ENCODE measurements around the gene DVL1. TPM values are rescaled to one million over a fixed set of nuclear protein-coding genes. Genes with fewer than 3 reads are reported as not detected.

The DVL1 gene
- total RNA-seq, 1 experiment from 2014 or later, result 91.4 TPM

DNA sequence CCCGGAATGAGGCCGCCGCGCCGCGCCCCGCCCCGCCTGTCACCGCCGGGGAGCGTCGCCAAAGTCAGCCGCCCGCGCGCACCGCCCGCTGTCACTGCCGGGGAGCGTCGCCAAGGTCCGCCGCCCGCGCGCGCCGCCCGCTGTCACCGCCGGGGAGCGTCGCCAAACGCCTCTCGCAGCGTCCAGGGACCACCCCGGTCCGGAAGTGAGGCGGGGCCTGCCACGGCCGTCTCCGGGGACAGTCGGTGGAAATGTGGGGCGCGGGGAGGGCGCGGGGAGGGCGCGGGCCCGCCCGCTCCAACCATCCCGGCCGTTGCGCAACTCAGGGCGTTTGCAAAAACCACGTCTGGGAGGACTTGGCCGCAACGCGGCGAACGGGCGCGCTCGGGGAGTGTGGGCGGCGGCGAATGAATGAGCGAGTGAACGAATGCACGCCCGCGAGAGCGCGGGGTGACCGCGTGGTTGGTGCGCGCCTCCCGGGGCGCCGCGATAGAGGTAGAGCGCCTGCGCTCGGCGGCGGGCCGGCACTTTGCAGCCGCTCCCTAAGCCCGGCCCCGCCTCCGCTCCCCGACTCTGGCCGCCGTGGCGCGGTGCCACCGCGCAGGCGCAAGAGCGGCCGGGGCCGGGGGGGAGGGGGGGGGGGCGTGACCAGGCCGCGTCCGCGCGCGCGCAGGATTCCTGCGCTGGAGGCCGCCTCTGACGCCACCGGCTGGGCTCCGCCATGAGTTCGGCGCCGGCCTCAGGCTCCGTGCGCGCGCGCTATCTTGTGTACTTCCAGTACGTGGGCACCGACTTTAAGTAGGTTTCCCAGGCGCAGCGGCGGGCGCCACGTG lies 41.1 kb downstream of the DVL1 start, which contains the start of the genes ACAP3 and PUSL1 (continued):
- TF ChIP-seq, protein P1, sequence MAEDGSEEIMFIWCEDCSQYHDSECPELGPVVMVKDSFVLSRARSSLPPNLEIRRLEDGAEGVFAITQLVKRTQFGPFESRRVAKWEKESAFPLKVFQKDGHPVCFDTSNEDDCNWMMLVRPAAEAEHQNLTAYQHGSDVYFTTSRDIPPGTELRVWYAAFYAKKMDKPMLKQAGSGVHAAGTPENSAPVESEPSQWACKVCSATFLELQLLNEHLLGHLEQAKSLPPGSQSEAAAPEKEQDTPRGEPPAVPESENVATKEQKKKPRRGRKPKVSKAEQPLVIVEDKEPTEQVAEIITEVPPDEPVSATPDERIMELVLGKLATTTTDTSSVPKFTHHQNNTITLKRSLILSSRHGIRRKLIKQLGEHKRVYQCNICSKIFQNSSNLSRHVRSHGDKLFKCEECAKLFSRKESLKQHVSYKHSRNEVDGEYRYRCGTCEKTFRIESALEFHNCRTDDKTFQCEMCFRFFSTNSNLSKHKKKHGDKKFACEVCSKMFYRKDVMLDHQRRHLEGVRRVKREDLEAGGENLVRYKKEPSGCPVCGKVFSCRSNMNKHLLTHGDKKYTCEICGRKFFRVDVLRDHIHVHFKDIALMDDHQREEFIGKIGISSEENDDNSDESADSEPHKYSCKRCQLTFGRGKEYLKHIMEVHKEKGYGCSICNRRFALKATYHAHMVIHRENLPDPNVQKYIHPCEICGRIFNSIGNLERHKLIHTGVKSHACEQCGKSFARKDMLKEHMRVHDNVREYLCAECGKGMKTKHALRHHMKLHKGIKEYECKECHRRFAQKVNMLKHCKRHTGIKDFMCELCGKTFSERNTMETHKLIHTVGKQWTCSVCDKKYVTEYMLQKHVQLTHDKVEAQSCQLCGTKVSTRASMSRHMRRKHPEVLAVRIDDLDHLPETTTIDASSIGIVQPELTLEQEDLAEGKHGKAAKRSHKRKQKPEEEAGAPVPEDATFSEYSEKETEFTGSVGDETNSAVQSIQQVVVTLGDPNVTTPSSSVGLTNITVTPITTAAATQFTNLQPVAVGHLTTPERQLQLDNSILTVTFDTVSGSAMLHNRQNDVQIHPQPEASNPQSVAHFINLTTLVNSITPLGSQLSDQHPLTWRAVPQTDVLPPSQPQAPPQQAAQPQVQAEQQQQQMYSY (CRISPR knock-in tag; IDR thresholded peaks at IDR 0.05), result no peak
- TF ChIP-seq, protein P2, sequence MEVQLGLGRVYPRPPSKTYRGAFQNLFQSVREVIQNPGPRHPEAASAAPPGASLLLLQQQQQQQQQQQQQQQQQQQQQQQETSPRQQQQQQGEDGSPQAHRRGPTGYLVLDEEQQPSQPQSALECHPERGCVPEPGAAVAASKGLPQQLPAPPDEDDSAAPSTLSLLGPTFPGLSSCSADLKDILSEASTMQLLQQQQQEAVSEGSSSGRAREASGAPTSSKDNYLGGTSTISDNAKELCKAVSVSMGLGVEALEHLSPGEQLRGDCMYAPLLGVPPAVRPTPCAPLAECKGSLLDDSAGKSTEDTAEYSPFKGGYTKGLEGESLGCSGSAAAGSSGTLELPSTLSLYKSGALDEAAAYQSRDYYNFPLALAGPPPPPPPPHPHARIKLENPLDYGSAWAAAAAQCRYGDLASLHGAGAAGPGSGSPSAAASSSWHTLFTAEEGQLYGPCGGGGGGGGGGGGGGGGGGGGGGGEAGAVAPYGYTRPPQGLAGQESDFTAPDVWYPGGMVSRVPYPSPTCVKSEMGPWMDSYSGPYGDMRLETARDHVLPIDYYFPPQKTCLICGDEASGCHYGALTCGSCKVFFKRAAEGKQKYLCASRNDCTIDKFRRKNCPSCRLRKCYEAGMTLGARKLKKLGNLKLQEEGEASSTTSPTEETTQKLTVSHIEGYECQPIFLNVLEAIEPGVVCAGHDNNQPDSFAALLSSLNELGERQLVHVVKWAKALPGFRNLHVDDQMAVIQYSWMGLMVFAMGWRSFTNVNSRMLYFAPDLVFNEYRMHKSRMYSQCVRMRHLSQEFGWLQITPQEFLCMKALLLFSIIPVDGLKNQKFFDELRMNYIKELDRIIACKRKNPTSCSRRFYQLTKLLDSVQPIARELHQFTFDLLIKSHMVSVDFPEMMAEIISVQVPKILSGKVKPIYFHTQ (CRISPR knock-in tag; IDR thresholded peaks at IDR 0.05), result no peak
- TF ChIP-seq, protein P3, sequence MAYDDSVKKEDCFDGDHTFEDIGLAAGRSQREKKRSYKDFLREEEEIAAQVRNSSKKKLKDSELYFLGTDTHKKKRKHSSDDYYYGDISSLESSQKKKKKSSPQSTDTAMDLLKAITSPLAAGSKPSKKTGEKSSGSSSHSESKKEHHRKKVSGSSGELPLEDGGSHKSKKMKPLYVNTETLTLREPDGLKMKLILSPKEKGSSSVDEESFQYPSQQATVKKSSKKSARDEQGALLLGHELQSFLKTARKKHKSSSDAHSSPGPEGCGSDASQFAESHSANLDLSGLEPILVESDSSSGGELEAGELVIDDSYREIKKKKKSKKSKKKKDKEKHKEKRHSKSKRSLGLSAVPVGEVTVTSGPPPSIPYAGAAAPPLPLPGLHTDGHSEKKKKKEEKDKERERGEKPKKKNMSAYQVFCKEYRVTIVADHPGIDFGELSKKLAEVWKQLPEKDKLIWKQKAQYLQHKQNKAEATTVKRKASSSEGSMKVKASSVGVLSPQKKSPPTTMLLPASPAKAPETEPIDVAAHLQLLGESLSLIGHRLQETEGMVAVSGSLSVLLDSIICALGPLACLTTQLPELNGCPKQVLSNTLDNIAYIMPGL (CRISPR knock-in tag; IDR thresholded peaks at IDR 0.05), result no peak; the same call in none of the 2 replicates

DNA sequence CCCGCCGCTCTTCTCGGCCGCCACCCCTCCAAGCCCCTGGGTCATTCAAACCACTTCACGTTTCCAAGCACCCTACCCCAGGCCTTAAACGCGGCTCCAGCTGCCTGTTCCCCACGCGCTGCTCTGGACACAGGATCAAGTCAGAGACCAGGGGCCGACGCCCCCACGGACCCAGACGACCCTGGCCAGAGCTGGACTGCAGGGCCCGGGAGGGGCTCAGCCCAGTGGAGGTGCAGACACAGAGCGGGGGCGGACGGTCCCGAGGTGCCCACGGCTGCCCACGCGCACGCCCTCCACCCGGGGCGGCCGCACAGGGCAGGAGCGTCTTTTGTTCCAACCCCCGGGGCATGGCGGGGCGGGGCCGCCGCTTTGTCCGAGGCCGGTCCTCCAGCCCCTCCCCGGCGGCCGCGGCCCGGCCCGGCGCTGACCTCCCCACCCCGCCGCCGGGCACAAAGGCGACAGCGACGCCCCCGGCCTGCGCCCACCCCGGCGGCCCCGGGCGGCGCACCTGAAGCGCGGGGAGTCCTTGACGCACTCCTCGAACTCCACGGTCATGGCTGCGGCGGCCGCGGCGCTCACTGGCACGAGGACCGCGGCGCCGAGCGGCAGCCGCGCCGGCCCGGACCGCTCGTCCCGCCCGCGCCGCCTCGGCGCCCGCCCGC lies 41.8 kb downstream of the DVL1 start:
- CTCF ChIA-PET, result interaction anchor here (0.5 kb wide), 1 partner anchor 192 kb away, joined by 3 read pairs; no protein-coding TSS in a partner anchor
- Mint-ChIP-seq H3K4me3 (peak overlapping the region; percentile 71), H3K9me3 (no peaks in the 10 kb centered on the region), H3K27ac (0 out of 2 replicates have a peak overlapping the region, but pooled peaks have one; percentile 27), H3K4me1 (peaks cover 21% of the 10 kb centered on the region), H3K36me3 (no peaks in the 10 kb centered on the region), H3K27me3 (ENCODE audit: low read depth) (peaks cover 6% of the 10 kb centered on the region; the same call in 1 of the 2 replicates)
- POLR2A ChIA-PET, result no interaction called here
- TF ChIP-seq, protein P4, sequence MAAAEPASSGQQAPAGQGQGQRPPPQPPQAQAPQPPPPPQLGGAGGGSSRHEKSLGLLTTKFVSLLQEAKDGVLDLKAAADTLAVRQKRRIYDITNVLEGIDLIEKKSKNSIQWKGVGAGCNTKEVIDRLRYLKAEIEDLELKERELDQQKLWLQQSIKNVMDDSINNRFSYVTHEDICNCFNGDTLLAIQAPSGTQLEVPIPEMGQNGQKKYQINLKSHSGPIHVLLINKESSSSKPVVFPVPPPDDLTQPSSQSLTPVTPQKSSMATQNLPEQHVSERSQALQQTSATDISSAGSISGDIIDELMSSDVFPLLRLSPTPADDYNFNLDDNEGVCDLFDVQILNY (CRISPR knock-in tag; IDR thresholded peaks at IDR 0.05), result 0 out of 2 replicates have a peak, but pooled peaks have one; percentile 17
- TF ChIP-seq SMAD3 (CRISPR knock-in tag; IDR thresholded peaks at IDR 0.05; ENCODE audit: borderline replicate concordance), result 0 out of 2 replicates have a peak, but pooled peaks have one; percentile 33
- TF ChIP-seq RELA (CRISPR knock-in tag; IDR thresholded peaks at IDR 0.05; ENCODE audit: borderline replicate concordance), result no peak
- no peak for TF ChIP-seq EMX1 (CRISPR knock-in tag; IDR thresholded peaks at IDR 0.05)
- TF ChIP-seq, protein P3 (CRISPR knock-in tag; IDR thresholded peaks at IDR 0.05), result 0 out of 2 replicates have a peak, but pooled peaks have one; percentile 1
- DNase-seq (ENCODE audit: low spot score) (no peak), ATAC-seq (no peak)

Measured in WTC11 (cell line).